ENCODE data around the gene APC.
"Not testable (repeated sequence)": the region's sequence is repeated elsewhere in the genome, so short reads cannot be mapped to it uniquely, and the experiment has no call there.

Gene APC

GRCh38 chr5:112713206-112713605, 24.5 kb upstream of the APC start:
- TF ChIP-seq, protein P1, sequence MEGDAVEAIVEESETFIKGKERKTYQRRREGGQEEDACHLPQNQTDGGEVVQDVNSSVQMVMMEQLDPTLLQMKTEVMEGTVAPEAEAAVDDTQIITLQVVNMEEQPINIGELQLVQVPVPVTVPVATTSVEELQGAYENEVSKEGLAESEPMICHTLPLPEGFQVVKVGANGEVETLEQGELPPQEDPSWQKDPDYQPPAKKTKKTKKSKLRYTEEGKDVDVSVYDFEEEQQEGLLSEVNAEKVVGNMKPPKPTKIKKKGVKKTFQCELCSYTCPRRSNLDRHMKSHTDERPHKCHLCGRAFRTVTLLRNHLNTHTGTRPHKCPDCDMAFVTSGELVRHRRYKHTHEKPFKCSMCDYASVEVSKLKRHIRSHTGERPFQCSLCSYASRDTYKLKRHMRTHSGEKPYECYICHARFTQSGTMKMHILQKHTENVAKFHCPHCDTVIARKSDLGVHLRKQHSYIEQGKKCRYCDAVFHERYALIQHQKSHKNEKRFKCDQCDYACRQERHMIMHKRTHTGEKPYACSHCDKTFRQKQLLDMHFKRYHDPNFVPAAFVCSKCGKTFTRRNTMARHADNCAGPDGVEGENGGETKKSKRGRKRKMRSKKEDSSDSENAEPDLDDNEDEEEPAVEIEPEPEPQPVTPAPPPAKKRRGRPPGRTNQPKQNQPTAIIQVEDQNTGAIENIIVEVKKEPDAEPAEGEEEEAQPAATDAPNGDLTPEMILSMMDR (IDR thresholded peaks at IDR 0.05; ENCODE audit: borderline replicate concordance, control extremely low read depth, extremely low read depth, insufficient read depth, missing control alignments) = no peak

GRCh38 chr5:112716895-112717294, 20.8 kb upstream of the APC start:
- in situ Hi-C loops (cut with MboI; ENCODE audit: low sequenced_read_pairs, unreplicated experiment); DNase-seq (ENCODE audit: low spot score): not testable (repeated sequence)

More at GRCh38 chr5:112713206-112713605, 24.5 kb upstream of the APC start:
- no peak for DNase-seq (ENCODE audit: low spot score)
- in situ Hi-C loops (cut with MboI; ENCODE audit: low sequenced_read_pairs, unreplicated experiment) = no loop called here

DNA sequence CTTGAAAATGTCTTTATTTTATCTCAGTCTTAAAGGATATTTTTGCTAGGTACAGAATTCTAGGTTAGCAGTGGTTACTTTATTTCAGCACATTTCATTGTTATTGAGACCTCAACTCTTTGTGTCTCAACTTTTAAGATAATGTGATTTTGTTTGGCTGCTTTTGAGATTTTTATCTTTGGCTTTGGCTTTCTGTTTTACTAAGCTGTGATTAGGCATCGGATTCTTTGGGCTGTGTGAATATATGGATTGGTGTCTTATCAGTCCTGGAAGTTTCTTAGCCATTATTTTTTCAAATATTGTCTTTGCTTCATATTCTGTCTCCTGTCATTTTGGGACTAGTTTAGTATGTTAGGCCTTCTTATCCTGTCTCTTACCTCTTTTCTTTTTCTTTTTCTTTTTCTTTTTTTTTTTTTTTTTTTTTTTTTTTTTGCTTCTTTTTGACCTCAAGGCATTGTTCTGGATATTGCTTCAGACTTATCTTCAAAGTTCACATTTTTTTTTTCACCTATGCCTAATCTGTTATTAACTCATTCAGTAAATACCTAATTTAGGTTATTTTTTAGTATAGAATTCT, 20.1 kb upstream of the APC start:
- in situ Hi-C loops (cut with MboI; ENCODE audit: low sequenced_read_pairs, unreplicated experiment) = no loop called here

GRCh38 chr5:112718344-112718743, 19.3 kb upstream of the APC start:
- TF ChIP-seq, protein P1 (IDR thresholded peaks at IDR 0.05; ENCODE audit: borderline replicate concordance, control extremely low read depth, extremely low read depth, insufficient read depth, missing control alignments) = no peak
- no peak for DNase-seq (ENCODE audit: low spot score)
- in situ Hi-C loops (cut with MboI; ENCODE audit: low sequenced_read_pairs, unreplicated experiment) = no loop called here

More for the DNA sequence above, 20.1 kb upstream of the APC start:
- DNase-seq (ENCODE audit: low spot score) = no peak
- TF ChIP-seq, protein P1 (IDR thresholded peaks at IDR 0.05; ENCODE audit: borderline replicate concordance, control extremely low read depth, extremely low read depth, insufficient read depth, missing control alignments) = no peak

DNA sequence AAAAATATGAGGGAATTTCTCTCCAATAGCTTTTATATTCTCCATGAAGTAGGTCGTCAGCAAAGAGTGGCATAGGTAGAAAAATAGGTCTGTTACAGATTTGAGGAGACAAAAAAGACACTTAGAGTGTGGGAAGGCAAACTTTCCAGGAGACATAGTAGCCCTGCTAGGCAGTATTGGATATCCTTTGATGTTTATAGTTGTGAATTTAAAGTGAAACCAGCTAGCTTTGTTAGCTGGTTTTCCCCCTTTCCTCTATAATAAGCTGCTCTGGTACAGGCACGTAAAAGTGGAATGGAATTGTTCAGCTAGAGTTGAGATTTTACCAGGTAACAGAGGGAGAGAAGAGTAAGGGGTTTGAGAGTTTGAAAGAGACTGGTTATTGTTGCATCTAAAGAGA, 17.1 kb upstream of the APC start:
- DNase-seq (ENCODE audit: low spot score) = peak; percentile 21
- in situ Hi-C loops (cut with MboI; ENCODE audit: low sequenced_read_pairs, unreplicated experiment) = no loop called here
- TF ChIP-seq, protein P1 (IDR thresholded peaks at IDR 0.05; ENCODE audit: borderline replicate concordance, control extremely low read depth, extremely low read depth, insufficient read depth, missing control alignments) = no peak

DNA sequence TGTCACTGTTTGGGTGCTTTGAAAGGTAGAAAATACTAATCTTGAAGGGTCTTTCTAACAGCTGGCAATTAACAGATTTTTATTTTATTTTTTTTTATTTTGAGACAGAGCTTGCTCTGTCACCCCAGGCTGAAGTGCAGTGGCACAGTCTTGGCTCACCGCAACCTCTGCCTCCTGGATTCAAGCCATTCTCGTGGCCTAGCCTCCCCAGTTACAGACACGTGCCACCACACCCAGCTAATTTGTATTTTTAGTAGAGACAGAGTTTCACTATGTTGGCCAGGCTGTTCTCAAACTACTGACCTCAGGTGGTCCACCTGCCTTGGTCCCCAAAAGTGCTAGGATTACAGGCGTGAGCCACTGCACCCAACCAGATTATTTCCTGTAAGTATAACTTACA, 12.8 kb upstream of the APC start:
- TF ChIP-seq, protein P1 (IDR thresholded peaks at IDR 0.05; ENCODE audit: borderline replicate concordance, control extremely low read depth, extremely low read depth, insufficient read depth, missing control alignments) = no peak
- in situ Hi-C loops (cut with MboI; ENCODE audit: low sequenced_read_pairs, unreplicated experiment) = no loop called here
- DNase-seq (ENCODE audit: low spot score) = no peak

- TF ChIP-seq, protein P1 (IDR thresholded peaks at IDR 0.05; ENCODE audit: borderline replicate concordance, control extremely low read depth, extremely low read depth, insufficient read depth, missing control alignments) = no peak
- in situ Hi-C loops (cut with MboI; ENCODE audit: low sequenced_read_pairs, unreplicated experiment) = no loop called here
- no peak for DNase-seq (ENCODE audit: low spot score)
Measured at GRCh38 chr5:112729630-112730029, 8.1 kb upstream of the APC start.

Data from GM13976 (cell line).